Suppressor macrophage (primary cell): ENCODE data around the gene SPHKAP.
A peak's percentile ranks its signal among the peaks of the same experiment; 100 is the strongest.
"Not testable (repeated sequence)": the region's sequence is repeated elsewhere in the genome, so short reads cannot be mapped to it uniquely, and the experiment has no call there.

Source experiments
- DNase-seq, 4 experiments: peaks; one replicate each; pipeline ENCODE4 v3.0.0-alpha.2; 2020 to 2022

SPHKAP gene

GRCh38 chr2:228018311-228018710 lies 163.2 kb downstream of the SPHKAP start:
- DNase-seq, result no peak

- no peak for DNase-seq
Measured at GRCh38 chr2:228017784-228018183, 163.7 kb downstream of the SPHKAP start.

GRCh38 chr2:228016402-228016801 lies 165.1 kb downstream of the SPHKAP start:
- DNase-seq, result no peak

GRCh38 chr2:228015741-228016140 lies 165.7 kb downstream of the SPHKAP start:
- DNase-seq, result no peak

- DNase-seq, result no peak
Measured at GRCh38 chr2:227996366-227996765, 185.1 kb downstream of the SPHKAP start.

GRCh38 chr2:227990937-227991336 lies 190.6 kb downstream of the SPHKAP start:
- no peak for DNase-seq

GRCh38 chr2:227973241-227973640 lies 208.2 kb downstream of the SPHKAP start:
- no peak for DNase-seq

- no peak for DNase-seq
Measured at GRCh38 chr2:227971619-227972230, 209.8 kb downstream of the SPHKAP start.

- no peak for DNase-seq
Measured at GRCh38 chr2:227960317-227960716, 221.2 kb downstream of the SPHKAP start.

- DNase-seq, result no peak
Measured at GRCh38 chr2:227942965-227943364, 238.5 kb downstream of the SPHKAP start.

- DNase-seq, result peak; percentile 4 to 56 (median 28)
Measured at GRCh38 chr2:227942021-227942420, 239.5 kb downstream of the SPHKAP start.

- peak in 3 of 4 experiments; percentile 34 to 36 (median 35) for DNase-seq
Measured at GRCh38 chr2:227939271-227940027, 242.0 kb downstream of the SPHKAP start.

- DNase-seq, result not testable (repeated sequence)
Measured at GRCh38 chr2:227936249-227936648, 245.2 kb downstream of the SPHKAP start.

- DNase-seq, result no peak
Measured at GRCh38 chr2:227933884-227934283, 247.6 kb downstream of the SPHKAP start.

GRCh38 chr2:227932403-227932802 lies 249.1 kb downstream of the SPHKAP start:
- no peak for DNase-seq

GRCh38 chr2:227932001-227932400 lies 249.5 kb downstream of the SPHKAP start:
- no peak for DNase-seq
